HG03139 (cell line): ENCODE results near the gene TMEM139.

Experiments used
- ATAC-seq: cut with Tn5 transposase; IDR thresholded peaks from one replicate; pipeline ENCODE4 v1.9.1; 2021; ENCODE audit not compliant: unreplicated experiment

The TMEM139 gene

GRCh38 chr7:143321734-143322133 lies 37.0 kb downstream of the TMEM139 start:
- ATAC-seq, result no peak

GRCh38 chr7:143322760-143323633 lies 38.2 kb downstream of the TMEM139 start:
- no peak for ATAC-seq

- ATAC-seq, result no peak
Observed at GRCh38 chr7:143323653-143324052, 38.9 kb downstream of the TMEM139 start.

GRCh38 chr7:143325240-143325639 lies 40.5 kb downstream of the TMEM139 start:
- no peak for ATAC-seq

GRCh38 chr7:143327903-143328302 lies 43.1 kb downstream of the TMEM139 start:
- no peak for ATAC-seq

- ATAC-seq, result no peak
Observed at GRCh38 chr7:143329471-143330170, 44.9 kb downstream of the TMEM139 start.

GRCh38 chr7:143331179-143331801 lies 46.5 kb downstream of the TMEM139 start:
- ATAC-seq, result no peak

- ATAC-seq, result no peak
Observed at GRCh38 chr7:143334244-143334643, 49.5 kb downstream of the TMEM139 start.

- ATAC-seq, result no peak
Observed at GRCh38 chr7:143337216-143337615, 52.5 kb downstream of the TMEM139 start.
